TTC549 (cell line): Measurements from ENCODE around the gene KLB.
"Not testable (repeated sequence)": the region's sequence is repeated elsewhere in the genome, so short reads cannot be mapped to it uniquely, and the experiment has no call there.

Source experiments
- FAIRE-seq: peaks from 2 replicates; lab custom pipeline; 2012; peaks lifted over from hg19 to GRCh38; lab: Jason Lieb, UNC

KLB gene

DNA sequence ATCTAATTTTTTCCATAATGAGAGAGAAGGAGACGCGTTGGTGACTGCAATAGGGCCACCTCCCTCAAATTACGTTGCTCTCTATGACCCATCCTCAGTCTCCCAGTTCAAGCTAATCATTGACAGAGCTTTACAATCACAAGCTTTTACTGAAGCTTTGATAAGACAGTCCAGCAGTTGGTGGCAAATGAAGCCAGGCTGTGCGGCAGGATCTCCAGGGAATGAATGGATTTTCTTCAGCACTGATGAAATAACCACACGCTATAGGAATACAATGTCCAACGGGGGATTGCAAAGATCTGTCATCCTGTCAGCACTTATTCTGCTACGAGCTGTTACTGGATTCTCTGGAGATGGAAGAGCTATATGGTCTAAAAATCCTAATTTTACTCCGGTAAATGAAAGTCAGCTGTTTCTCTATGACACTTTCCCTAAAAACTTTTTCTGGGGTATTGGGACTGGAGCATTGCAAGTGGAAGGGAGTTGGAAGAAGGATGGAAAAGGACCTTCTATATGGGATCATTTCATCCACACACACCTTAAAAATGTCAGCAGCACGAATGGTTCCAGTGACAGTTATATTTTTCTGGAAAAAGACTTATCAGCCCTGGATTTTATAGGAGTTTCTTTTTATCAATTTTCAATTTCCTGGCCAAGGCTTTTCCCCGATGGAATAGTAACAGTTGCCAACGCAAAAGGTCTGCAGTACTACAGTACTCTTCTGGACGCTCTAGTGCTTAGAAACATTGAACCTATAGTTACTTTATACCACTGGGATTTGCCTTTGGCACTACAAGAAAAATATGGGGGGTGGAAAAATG lies at the start of gene KLB:
Gene KLB (plus strand): TSS at position 168 of the 821 bp plus-strand sequence. CDS start 20 bp downstream, at position 188.
- FAIRE-seq = no peak

DNA sequence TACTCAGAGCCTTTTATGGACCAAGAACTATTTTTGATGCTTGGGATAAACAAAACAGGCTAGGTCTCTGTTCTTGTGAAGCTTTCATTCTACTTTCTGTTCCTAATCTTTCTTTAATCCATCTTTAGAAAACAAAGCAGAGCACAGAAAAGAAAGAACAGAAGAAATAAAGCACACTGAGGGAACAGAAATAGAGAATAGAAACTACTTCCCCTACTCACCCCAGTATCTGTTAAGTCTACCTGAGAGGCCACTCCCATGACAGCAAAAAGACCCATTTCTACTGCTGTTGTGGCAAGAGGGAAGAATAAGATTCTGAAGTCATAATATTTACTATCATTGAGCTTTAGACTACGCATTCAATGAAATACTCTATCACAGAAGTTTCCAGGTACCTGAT lies 49.7 kb upstream of the KLB start:
- no peak for FAIRE-seq

DNA sequence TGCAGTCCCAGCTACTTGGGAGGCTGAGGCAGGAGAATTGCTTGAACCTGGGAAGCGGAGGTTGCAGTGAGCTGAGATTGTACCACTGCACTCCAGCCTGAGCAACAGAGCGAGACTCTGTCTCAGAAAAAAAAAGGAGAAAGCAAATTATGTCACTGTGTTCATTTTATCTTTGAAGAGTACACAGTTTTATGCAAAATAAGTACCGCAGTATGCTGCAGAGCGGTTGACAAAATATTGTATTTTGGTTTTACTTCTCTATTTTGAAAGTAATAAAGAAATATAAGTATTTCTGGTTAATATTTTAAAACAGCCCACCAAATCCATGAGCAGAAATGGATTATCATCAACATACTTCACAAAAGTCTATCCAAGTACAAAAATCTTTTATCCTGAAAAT lies 46.1 kb upstream of the KLB start:
- FAIRE-seq = not testable (repeated sequence)

DNA sequence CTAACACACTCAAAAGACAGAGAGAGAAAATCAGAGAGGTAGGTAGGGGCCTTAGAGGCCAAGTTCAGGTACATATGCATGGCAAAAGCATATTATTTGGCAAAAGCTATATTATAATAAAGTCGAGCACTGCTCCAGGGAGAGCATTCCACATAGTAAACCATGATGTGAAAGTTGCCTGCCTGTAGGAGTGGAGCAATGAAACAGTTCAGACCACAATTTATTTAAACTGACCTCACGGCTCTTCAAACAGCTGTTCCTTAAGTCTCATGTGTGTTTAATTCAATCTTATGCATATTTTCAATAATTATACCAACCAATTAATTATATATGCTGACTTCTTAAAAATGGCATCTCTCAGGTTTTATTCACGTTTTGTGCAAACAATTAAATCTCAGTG lies 43.9 kb upstream of the KLB start:
- no peak for FAIRE-seq

DNA sequence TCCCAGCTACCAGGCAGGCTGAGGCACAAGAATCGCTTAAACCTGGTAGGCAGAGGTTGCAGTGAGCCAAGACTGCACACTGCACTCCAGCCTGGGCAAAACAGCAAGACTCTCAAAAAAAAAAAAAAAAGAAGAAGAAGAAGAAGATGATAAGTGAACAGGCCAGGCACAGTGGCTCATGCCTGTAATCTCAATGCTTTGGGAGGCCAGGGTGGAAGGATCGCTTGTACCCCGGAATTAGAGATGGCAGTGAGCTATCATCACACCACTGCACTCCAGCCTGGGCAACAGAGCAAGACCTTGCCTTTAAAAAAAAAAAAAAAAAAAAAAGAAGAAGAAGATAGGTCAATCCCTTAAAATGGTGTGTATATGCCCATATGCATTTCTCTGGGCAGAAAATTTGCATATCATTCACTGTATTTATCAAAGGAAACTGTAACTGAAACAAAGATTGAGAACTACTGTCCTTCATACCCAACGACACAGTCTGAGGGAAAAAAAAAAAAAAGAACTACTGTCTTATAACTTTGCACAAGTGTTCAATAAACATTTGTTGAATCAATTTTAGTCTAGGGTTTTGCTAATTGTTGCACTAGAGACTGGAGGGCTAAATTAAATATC lies 42.8 kb upstream of the KLB start:
- FAIRE-seq = no peak

DNA sequence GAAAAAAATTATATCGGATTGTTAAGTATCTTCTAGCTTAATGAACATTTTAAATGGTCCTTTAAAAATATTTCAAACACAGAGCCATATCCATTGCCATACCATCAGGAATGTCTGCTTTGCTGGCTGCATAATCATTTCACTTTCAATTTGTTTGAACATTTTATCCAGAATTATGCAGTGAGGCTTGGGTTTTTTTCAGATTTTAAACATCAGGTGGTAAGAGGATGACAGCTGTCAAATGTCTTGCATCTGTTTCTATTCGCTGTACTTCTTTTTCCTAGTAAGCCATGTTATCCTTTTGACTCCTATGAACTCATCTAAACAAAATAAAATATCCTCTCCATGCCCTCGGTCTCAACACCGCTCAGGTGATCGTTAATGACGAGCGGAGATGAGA lies 41.4 kb upstream of the KLB start:
- no peak for FAIRE-seq

DNA sequence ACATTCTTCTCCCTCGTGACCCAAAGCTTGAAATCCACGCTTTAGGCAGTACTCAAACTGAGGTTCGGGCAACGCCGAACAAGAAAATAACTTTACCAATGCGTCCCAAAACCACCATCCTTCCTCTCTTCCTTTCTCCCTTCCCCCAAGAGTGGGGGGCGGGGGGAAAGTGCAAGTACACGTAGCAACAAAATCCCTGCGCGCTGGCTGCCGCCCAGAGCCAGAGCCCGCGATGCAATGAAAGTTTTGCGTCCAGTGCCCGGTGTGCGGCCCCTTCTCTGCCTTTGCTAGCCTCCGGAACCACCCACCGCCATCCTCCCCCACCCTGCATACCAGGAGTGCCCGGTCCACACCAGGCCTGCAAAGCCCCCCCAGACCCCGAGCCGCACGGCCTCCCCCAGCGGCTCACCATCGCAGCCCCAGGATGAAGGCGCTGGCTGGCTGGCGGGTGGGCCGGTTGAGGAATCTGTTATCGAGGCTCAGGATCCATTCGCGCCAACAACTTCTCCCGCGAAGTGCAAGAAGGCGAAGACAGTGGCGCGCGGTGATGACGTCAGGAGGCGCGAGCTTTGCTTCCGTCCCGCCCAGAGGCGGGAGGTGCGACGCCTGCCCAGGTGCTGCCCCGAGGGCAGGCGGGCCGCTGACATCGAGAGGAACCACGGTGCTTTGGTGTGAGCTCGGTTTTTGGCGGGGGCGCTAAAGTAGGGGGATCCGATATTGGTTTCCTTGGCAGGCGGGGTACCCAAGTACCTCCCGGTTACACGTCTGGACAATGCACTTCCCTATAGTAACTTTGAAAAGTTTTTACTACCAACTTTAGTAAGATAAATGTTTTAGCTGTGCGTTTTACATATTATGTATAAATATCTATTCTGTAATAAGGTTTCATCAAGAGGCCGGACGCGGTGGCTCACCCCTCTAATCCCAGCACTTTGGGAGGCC lies 40.6 kb upstream of the KLB start, which contains the start of gene RFC1:
Gene RFC1 (minus strand): TSS at position 533 of the 942 bp plus-strand sequence. CDS start 121 bp downstream, at position 412.
- no peak for FAIRE-seq

DNA sequence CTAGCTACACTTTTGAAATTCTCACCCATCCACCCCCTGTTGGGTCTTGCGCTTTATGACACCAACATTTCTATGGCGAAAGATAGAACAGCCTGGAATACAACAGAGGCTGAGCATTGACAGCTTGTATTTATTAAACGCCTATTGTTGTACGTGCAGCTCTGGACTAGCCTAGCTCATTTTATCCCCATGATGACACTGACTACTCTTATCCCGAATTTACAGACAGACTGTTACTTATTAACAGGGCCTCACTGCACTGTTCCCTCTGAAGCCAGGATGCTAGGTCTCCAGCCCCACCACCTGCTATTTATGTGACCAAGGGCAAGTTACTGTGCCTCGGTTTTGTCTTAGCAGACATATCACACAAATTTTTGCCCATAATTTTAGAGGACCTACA lies 39.6 kb upstream of the KLB start:
- FAIRE-seq = no peak

DNA sequence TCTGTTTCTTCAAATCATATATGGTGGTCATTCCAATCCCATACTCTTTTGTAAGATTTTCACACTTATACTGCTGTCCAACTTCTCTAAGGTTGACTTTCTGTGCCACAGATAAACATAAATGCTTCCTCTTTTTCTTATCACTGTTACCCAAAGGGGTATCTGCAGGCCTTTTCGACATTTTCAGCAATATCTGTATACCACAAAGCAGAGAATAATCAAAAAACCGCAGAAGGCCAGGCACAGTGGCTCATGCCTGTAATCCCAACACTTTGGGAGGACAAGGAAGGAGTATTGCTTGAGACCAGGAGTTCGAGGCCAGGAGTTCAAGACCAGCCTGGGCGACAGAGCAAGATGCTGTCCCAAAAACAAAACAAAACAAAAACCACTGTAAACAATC lies 37.4 kb upstream of the KLB start:
- FAIRE-seq = no peak

DNA sequence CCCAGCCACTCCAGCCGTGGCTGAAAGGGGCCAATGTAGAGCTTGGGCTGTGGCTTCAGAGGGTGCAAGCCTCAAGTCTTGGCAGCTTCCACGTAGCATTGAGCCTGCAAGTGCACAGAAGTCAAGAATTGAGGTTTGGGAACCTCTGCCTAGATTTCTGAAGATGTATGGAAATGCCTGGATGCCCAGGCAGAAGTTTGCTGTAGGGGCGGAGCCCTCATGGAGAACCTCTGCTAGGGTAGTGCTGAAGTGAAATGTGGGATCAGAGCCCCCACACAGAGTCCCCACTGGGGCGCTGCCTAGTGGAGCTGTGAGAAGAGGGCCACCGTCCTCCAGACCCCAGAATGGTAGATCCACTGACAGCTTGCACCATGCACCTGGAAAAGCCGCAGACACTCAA lies 35.5 kb upstream of the KLB start:
- FAIRE-seq = not testable (repeated sequence)

DNA sequence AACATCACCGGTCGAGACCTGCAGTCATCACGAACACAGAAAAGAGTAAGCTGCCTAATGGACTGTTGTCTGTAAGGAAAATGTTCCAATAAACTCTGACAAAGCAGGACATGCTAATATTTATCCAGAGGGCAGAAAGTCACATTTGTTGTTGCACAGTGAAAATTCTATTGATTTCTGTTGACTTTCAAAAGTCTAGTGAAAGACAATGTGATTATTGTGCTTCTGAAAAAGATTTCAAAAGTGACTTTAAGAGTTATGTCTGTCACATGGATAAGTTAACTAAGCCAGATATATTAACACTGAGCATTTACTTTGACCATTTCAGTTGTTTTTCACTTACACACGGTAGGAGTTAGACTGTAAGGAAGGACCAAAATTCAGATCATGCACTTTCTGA lies 31.3 kb upstream of the KLB start:
- FAIRE-seq = no peak

DNA sequence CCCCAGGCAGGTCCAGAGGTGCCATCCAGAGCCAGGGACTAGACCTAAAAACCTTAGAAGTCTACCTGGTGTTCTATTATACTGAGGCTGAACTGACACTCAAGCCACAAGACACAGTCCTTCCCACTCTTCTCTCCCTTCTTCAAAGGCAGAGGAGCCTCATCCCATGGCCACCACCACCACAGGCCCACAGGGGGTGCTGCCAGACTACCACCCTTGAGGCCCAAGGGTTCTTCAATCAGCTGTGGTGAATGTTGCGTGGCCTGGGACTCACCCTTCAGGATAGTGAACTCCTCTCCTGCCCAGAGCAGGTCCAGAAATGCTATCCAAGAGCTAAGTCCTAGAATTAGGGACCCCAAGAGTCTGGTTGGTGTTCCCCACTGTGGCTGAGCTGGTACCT lies 23.0 kb upstream of the KLB start:
- FAIRE-seq = no peak

DNA sequence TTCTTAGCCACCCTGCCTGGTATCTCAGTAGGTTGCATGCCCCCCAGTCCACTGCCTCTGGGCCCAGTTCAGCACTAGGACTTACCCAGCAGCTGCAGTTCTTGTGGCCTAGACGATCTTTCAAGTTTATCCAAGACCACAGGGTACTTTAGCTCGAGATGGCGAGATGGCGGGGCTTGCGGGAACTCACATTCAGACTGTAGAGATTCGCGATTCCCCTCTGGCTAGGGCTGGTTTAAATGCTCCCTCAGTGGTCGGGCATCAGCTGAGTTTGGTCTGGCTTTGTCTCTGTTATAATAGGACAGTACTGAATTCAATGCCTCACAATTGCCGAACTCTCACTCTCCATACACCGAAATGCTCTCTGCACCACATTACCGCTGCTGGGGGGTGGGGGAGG lies 22.2 kb upstream of the KLB start:
- no peak for FAIRE-seq

DNA sequence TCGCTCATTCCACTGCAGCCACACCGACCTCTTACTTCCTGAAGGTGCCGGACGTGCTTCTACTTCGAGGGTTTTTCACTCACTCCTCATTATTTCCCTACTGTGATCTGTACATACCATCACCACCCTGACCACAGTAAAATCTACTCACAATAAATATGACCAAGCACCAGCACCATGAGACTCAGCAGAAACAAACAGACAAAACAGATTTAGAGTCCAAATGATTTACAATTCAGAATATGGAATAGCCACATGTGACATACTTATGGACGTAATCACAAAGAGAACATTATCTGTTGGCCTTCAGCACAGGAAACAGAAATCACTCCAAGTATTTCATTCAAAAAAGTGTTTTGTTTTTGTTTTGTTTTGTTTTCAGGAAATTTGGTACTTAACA lies 16.1 kb upstream of the KLB start:
- no peak for FAIRE-seq

DNA sequence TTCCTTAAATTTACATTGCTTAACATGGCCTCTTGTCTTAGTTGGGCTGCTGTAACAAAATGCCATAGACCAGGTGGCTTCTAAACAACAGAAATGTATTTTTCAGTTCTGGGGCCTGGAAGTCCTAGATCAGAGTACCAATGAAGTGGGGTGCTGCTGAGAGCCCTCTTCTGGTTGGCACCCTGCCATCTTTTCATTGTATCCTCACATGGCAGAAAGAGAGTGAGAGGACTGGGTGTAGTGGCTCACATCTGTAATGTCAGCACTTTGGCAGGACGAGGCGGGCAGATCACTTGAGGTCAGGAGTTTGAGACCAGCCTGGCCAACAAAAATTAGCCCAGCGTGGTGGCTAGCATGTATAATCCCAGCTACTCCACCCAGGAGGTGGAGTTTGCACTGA lies 12.0 kb upstream of the KLB start:
- no peak for FAIRE-seq

DNA sequence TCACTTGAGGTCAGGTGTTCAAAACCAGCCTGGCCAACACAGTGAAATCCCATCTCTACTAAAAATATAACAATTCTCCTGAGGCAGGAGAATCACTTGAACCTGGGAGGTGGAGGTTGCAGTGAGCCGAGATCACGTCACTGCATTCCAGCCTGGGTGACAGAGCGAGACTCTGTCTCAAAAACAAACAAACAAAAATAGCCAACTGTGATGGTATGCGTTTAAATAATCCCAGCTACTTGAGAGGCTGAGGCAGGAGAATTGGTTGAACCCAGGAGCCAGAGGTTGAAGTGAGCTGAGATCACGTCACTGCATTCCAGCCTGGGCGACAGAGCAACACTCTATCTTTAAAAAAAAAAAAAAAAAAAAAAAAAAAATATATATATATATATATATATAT lies 5.1 kb upstream of the KLB start:
- not testable (repeated sequence) for FAIRE-seq

DNA sequence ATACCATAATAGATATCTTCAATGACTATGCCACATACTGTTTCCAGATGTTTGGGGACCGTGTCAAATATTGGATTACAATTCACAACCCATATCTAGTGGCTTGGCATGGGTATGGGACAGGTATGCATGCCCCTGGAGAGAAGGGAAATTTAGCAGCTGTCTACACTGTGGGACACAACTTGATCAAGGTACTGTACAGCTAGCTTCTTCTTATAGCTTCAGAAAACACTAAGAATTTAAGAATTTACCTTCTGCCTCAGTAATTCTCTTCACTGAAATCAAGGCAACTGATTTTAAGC lies 805 bp downstream of the KLB start:
- FAIRE-seq = no peak

DNA sequence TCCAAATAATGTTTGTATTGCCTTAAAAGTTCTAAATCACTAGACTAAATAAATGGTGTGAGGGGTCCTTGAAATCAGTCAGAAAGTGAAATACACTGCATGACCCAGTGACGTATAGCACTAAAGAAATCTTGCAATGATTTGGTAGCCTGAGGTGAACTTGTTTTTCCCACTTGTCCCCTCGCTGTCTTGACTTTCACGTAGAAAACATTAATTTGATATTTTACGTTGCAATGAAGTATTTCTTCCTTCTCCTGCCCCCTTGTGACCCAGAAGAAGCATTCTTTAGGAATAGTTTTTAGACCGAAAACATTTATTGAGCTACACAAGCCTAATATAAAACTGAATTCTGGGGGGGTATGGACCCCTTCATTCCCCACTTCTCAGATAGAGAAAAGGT lies 3.7 kb downstream of the KLB start:
- no peak for FAIRE-seq

DNA sequence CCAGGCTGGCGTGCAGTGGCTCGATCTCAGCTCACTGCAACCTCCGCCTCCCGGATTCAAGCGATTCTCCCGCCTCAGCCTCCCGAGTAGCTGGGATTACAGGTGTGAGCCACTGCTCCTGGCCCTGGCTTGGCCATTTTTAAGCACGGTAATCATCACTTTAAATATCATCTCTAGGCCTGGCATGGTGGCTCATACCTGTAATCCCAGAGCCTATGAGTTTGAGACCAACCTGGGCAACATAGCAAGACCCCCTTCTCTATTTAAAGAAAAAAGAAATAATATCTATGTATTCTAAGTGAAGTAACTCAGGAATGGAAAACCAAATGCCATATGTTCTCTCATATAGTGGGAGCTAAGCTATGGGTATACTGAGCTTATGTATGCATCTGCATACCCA lies 4.8 kb downstream of the KLB start:
- FAIRE-seq = not testable (repeated sequence)

DNA sequence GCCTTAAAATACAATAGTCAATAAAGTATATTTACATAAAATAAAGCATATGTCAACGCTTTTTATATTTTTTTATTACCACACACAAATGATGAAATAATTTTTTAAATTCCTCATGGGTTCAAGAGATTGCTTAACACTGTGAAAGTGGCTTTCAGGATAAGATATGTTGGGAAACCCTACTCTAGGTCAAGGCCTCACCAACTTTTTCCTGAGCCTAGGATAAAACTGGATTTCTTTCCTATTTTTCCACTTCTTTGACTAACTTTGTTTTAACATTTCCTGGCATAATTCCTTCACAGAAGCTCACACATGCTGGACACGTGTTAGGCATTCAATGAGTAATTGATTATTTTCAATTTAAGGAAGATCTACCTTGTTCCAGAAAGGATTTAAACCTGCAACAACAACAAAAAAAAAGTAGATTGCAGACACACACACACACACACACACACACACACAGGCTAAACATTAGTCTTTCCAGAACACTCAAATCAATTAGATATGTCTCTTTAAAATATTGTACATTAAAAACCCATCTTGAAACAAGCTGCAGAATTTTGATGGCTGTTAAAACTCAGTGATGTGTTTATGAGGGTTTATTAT lies 9.1 kb downstream of the KLB start:
- no peak for FAIRE-seq

DNA sequence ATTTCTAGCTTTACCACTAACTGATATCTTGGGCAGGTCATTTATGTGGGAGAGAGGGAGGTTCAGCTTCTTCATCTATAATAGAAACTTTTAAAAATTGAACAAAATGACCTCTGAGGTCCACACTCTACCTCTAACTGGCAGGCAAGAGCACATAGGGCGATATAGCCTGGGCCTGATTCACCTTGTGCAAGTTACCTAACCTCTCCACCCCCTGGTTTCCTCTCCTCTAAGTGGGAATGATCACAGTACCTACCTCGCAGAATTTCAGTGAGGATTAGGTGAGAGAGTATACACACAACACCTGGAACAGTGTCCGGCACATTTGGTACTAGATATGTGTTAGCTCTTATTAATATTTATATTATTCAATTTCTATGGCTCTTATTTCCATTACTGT lies 15.5 kb downstream of the KLB start:
- no peak for FAIRE-seq

DNA sequence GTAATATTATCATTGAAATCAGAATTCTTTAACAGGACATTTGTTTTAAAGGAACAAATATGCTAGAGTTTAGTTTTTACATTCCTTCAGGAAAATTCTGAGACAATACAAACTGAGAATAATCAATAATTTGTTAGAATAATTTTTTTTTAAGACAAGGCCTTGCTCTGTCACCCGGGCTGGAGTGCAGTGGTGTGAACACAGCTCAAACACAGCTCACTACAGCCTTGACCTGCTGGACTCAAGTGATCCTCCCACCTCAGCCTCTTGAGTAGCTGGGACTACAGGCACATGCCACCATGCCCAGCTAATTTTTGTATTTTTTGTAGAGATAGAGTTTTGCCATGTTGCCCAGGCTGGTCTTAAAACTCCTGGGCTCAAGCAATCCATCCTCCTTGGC lies 18.6 kb downstream of the KLB start:
- not testable (repeated sequence) for FAIRE-seq

DNA sequence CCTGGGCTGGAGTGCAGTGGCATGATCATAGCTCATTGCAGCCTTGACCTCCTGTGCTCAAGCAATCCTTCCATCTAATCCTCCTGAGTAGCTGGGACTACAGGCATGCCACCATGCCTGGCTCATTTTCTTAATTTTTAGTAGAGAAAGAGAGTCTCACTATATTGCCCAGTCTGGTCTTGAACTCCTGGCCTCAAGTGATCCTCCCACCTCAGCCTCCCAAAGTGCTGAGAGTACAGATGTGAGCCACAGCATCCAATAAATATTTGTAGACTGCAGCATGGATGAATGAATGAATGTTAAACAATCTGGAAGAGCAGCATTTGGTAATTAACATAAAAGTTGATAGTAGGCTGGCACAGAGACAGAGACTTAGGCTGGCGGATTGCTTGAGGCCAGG lies 20.0 kb downstream of the KLB start:
- FAIRE-seq = no peak
